Heart left ventricle (tissue), 16 donors: ENCODE results near the gene ATRNL1. TPM values are rescaled to one million over a fixed set of nuclear protein-coding genes. Genes with fewer than 3 reads are reported as not detected.
"Not testable (repeated sequence)": the region's sequence is repeated elsewhere in the genome, so short reads cannot be mapped to it uniquely, and the experiment has no call there.

ENCODE experiments used
- ATAC-seq, 4 donors: fragments of 200-7000 bp; cut with Tn5 transposase; one replicate each; pipeline ENCODE4 v1.9.1; 2020 to 2022; ENCODE audit warnings: moderate library complexity in 4 of 4, mild to moderate bottlenecking in 3 of 4, moderate number of reproducible peaks in 1 of 4
- DNase-seq, 5 donors: peaks; one replicate each; pipeline ENCODE4 v3.0.0-alpha.2; 2020
- H3K27ac ChIP-seq, 12 donors: fragments of 200-600 bp; sonication (generic) in 4 of 12; one replicate each; pipeline versions ENCODE4 v1.5.0 to v1.8.0; 2016 to 2022; ENCODE audit warnings: mild to moderate bottlenecking in 2 of 12
- H3K27me3 ChIP-seq, 9 donors: fragments of 200-600 bp; sonication (generic) in 2 of 9; one replicate each; pipeline versions ENCODE4 v1.5.1 to v1.8.0; 2016 to 2022; ENCODE audit warnings: mild to moderate bottlenecking in 3 of 9
- H3K36me3 ChIP-seq, 9 donors: fragments of 200-600 bp; sonication (generic) in 2 of 9; one replicate each; pipeline versions ENCODE4 v1.5.0 to v1.8.0; 2018 to 2022; ENCODE audit warnings: mild to moderate bottlenecking in 2 of 9
- H3K4me1 ChIP-seq, 12 donors: fragments of 200-600 bp; sonication (generic) in 4 of 12; one replicate each; pipeline versions ENCODE4 v1.5.0 to v1.8.0; 2016 to 2022; ENCODE audit warnings: mild to moderate bottlenecking in 3 of 12
- H3K4me3 ChIP-seq, 12 donors: fragments of 200-600 bp; sonication (generic) in 4 of 12; one replicate each; pipeline versions ENCODE4 v1.5.0 to v1.8.0; 2017 to 2022; ENCODE audit warnings: mild to moderate bottlenecking in 9 of 12, moderate library complexity in 4 of 12
- H3K9me3 ChIP-seq, 12 donors: fragments of 200-600 bp; sonication (generic) in 4 of 12; one replicate each; pipeline versions ENCODE4 v1.5.0 to v1.8.0; 2016 to 2022; ENCODE audit warnings: mild to moderate bottlenecking in 1 of 12
- POLR2A ChIP-seq, 2 donors: fragments of 450-650 bp; IDR thresholded peaks; one replicate each; pipeline ENCODE4 v1.6.1; 2017; ENCODE audit warnings: antibody characterized with exemption in 2 of 2, mild to moderate bottlenecking in 2 of 2, moderate library complexity in 2 of 2
- WGBS, 4 donors: extraction: QIAGEN DNeasy Blood & Tissue Kit in 2 of 4; methylation state at CpG; one replicate each; pipeline versions ENCODE4 v1.1.5 to v1.1.7; 2013 to 2018; 5-methylcytosine and 5-hydroxymethylcytosine counted together
- intact Hi-C, 10 donors: fragments of 100-400 bp; cut with DNase I; formaldehyde crosslinking; loops; one replicate each; pipeline versions ENCODE4 v1.11.1 to v1.14.2; 2022
- polyA plus RNA-seq, 2 donors: library from polyadenylated mRNA; stranded (reverse); fragments of 200-250 nt; gene quantifications; one replicate each; pipeline ENCODE4 v1.2.3, GENCODE V29; 2013
- total RNA-seq, 9 donors: library from RNA; depleted of rRNA in 2 of 9; stranded (reverse); fragments of >200 nt in 2 of 9; fragmentation: NEBNext Ultra II Directional in 3 of 9; extraction: Animal tissue kit (Norgen Biotek cat#: 25700) in 3 of 9; gene quantifications; one replicate each; pipeline versions ENCODE4 v1.1.0 to v1.2.4, GENCODE V29; 2016 to 2023
- TF ChIP-seq, protein P1 (sequence below), 12 donors: fragments of 200-600 bp; sonication (generic) in 4 of 12; IDR thresholded peaks; one replicate each; pipeline versions ENCODE4 v1.5.0 to v1.8.0; 2018 to 2022; ENCODE audit warnings: antibody characterized with exemption in 12 of 12, mild to moderate bottlenecking in 5 of 12
- donor health status: ischemic (EF 13 %, LVEDD 7.1; RV severe dilation, severe dysfunction).
- donor health status: healthy with polysubstance abuse.
- donor health status: DM: no; HTN: yes; CAD: no.
- donor health status: DM: no; HTN: no; CAD: no.
- donor health status: ischemic (EF 25% LVEDD 6.9; RV normal size, moderate dysfunction).
- donor health status: ischemic (EF 25% LVEDD 5.7; RV mildly dilated, moderate dysfunction).
- donor health status: healthy.
- donor health status: DM: yes; HTN: yes; CAD: no.
- donor health status: ischemic (EF 35%, LVEDD 5.7; RV mildly dilated, moderate dysfunction).
- donor health status: nonischemic (EF 11% LVEDD 7.7; RV severe dilation, severe dysfunction).
- donor health status: DM: yes; HTN: yes; CAD: no.
- donor health status: PGD.
- donor health status: ischemic (EF 29% LVEDD 5.4; RV normal size, mild dysfunction).
- donor health status: nonischemic (EF 23%, LVEDD 6.1; RV moderate dilation, normal function).

The ATRNL1 gene
- total and polyA plus RNA-seq, 11 donors = 0.13 to 28.5 (median 3.0) TPM

DNA sequence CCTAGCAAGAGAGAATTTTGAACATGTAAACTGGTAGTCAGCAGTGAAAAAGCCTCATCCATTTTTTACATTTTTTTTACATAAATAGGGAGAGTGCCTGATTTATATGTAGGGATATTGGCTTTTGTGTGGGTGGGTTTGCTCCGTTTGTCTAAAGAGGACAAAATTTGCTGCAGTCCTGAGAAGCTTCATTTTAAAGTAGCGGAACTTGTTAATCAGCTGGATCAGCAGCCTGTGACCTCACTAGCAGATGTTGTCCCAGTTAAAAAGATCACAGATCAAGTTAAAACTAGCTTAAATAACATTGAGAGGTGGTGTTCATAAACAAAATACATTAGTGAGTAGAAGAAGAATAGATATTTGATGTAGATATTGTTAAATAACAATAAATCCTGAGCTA lies 2.6 kb downstream of the ATRNL1 start:
- DNase-seq (no peak), ATAC-seq (no peak)
- no peaks in the 10 kb centered on the region for H3K9me3 ChIP-seq
- H3K4me3 ChIP-seq = no peak overlapping the region
- peaks cover 4 to 62% (median 12%) of the 10 kb centered on the region in 9 donors for H3K27me3 ChIP-seq
- WGBS, 4 donors = 69 to 77% (median 72%) methylated on average over 2 of the region's 2 CpGs
- intact Hi-C loops = no loop called here
- no peaks in the 10 kb centered on the region for H3K36me3 ChIP-seq
- TF ChIP-seq, protein P1, sequence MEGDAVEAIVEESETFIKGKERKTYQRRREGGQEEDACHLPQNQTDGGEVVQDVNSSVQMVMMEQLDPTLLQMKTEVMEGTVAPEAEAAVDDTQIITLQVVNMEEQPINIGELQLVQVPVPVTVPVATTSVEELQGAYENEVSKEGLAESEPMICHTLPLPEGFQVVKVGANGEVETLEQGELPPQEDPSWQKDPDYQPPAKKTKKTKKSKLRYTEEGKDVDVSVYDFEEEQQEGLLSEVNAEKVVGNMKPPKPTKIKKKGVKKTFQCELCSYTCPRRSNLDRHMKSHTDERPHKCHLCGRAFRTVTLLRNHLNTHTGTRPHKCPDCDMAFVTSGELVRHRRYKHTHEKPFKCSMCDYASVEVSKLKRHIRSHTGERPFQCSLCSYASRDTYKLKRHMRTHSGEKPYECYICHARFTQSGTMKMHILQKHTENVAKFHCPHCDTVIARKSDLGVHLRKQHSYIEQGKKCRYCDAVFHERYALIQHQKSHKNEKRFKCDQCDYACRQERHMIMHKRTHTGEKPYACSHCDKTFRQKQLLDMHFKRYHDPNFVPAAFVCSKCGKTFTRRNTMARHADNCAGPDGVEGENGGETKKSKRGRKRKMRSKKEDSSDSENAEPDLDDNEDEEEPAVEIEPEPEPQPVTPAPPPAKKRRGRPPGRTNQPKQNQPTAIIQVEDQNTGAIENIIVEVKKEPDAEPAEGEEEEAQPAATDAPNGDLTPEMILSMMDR (IDR thresholded peaks at IDR 0.05) = no peak
- no peak for TF ChIP-seq POLR2A (IDR thresholded peaks at IDR 0.05)
- H3K27ac ChIP-seq = no peak overlapping the region
- peaks cover 0 to 20% (median 0%) of the 10 kb centered on the region in 12 donors for H3K4me1 ChIP-seq

DNA sequence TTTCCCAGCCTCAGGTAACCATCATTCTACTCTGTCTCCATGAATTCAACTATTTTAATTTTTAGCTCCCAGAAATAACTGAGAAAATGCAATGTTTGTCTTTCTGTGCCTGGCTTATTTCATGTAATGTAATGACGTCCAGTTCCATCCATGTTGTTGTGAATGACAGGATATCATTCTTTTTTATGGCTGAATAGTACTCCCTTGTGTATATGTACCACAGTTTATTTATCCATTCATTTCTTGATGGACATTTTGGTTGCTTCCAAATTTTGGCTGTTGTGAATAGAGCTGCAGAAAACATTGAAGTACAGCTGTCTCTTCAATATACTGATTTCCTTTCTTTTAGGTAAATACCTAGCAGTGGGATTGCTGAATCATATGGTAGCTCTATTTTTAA lies 10.5 kb downstream of the ATRNL1 start:
- DNase-seq (no peak), ATAC-seq (no peak)
- Histone ChIP-seq H3K27ac (no peak overlapping the region), H3K4me1 (no peaks in the 10 kb centered on the region), H3K36me3 (no peaks in the 10 kb centered on the region), H3K9me3 (peaks cover 0 to 33% (median 4%) of the 10 kb centered on the region in 12 donors), H3K4me3 (no peak overlapping the region), H3K27me3 (peaks cover 0 to 2% (median 0%) of the 10 kb centered on the region in 9 donors)
- TF ChIP-seq, protein P1 (IDR thresholded peaks at IDR 0.05) = no peak
- no peak for TF ChIP-seq POLR2A (IDR thresholded peaks at IDR 0.05)
- WGBS, 4 donors = 74 to 83% (median 77%) methylated on average over 1 of the region's 1 CpG
- intact Hi-C loops = no loop called here

DNA sequence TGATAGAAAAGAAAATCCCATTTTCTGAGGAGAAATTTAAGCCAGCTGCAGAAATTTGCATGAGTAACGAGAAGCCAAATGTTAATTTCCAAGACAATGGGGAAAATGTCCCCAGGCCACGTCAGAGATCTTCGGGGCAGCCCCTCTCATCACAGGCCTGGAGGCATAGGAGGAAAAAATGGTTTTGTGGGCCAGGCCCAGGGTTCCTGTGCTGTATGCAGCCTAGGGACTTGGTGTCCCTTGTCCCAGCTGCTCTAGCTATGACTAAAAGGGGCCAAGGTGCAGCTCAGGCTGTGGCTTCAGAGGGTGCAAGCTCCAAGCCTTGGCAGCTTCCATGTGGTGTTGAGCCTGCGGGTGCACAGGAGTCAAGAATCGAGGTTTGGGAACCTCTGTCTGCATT lies 12.2 kb downstream of the ATRNL1 start:
- H3K27me3 ChIP-seq, H3K27ac ChIP-seq, H3K4me1 ChIP-seq, intact Hi-C loops, ATAC-seq, H3K36me3 ChIP-seq, H3K4me3 ChIP-seq, DNase-seq: not testable (repeated sequence)
- peaks cover 0 to 33% (median 4%) of the 10 kb centered on the region in 12 donors for H3K9me3 ChIP-seq
- WGBS, 4 donors = 84 to 87% (median 85%) methylated on average over 4 to 5 of the region's 5 CpGs

DNA sequence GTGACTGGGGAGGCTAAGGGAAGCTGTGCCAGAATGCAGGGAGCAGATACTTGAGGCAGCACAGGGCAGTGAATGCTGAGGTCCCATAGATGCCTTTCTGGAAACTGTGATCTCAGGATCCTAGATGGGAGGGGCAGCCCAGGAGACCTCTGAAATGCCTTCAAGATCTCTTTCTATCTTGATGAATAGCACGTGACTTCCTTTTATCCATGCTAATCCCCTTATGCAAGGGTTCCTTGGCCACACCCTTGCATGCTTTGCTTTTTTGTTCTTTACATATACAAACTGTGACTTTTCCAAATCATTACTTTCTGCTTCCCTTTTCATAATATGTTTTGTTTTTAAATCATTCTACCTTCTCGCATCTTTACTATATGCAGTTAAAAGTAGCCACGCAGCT lies 14.7 kb downstream of the ATRNL1 start:
- Histone ChIP-seq H3K9me3 (peaks cover 0 to 24% (median 3%) of the 10 kb centered on the region in 12 donors), H3K4me1 (no peaks in the 10 kb centered on the region), H3K4me3 (no peak overlapping the region), H3K27me3 (no peaks in the 10 kb centered on the region), H3K36me3 (no peaks in the 10 kb centered on the region), H3K27ac (no peak overlapping the region)
- DNase-seq (no peak), ATAC-seq (no peak)
- TF ChIP-seq, protein P1 (IDR thresholded peaks at IDR 0.05) = no peak
- no peak for TF ChIP-seq POLR2A (IDR thresholded peaks at IDR 0.05)
- WGBS, 4 donors = 83 to 87% (median 85%) methylated on average over 3 of the region's 3 CpGs
- intact Hi-C loops = no loop called here

DNA sequence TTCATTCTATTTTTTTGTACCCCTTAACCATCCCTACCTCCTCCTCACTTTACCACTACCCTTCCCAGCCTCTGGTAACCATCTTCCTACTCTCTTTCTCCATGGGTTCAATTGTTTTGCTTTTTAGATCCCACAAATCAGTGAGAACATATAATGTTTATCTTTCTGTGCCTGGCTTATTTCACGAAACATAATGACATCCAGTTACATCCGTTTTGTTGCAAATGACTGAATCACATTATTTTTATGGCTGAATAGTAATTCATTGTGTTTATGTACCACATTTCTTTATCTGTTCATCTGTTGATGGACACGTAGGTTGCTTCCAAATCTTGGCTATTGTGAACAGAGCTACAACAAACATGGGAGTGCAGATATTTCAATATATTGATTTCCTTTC lies 24.1 kb downstream of the ATRNL1 start:
- TF ChIP-seq POLR2A (IDR thresholded peaks at IDR 0.05) = no peak
- Histone ChIP-seq H3K4me1 (no peaks in the 10 kb centered on the region), H3K4me3 (no peak overlapping the region), H3K27ac (no peak overlapping the region), H3K9me3 (no peaks in the 10 kb centered on the region), H3K27me3 (peaks cover 0 to 5% (median 0%) of the 10 kb centered on the region in 9 donors), H3K36me3 (no peaks in the 10 kb centered on the region)
- DNase-seq (no peak), ATAC-seq (no peak)
- WGBS, 4 donors = 69 to 78% (median 76%) methylated on average over 3 of the region's 3 CpGs
- intact Hi-C loops = no loop called here
